ENCODE measurements around the gene DUS4L.

Gene DUS4L

GRCh38 chr7:107615910-107616680 is 52.3 kb downstream of the DUS4L start:
- no peak for FAIRE-seq

GRCh38 chr7:107622429-107622828 is 58.7 kb downstream of the DUS4L start:
- no peak for FAIRE-seq

- no peak for FAIRE-seq
These were observed 59.1 kb downstream of the DUS4L start for GRCh38 chr7:107622894-107623293.

- no peak for FAIRE-seq
These were observed 63.2 kb downstream of the DUS4L start for GRCh38 chr7:107627002-107627401.

Data from G401.6 (cell line).